Activated CD4-positive, CD25-positive, alpha-beta regulatory T cell treated with anti-CD3 and anti-CD28 coated beads, Interleukin-2, amount 50 U/mL, for 24 hours (primary cell): ENCODE measurements around the gene ZNF397.
"Not testable (repeated sequence)": the region's sequence is repeated elsewhere in the genome, so short reads cannot be mapped to it uniquely, and the experiment has no call there.

Experiments used
- ATAC-seq, 2 donors: fragments of 150-1000 bp; cut with Tn5 transposase; one replicate each; pipeline ENCODE4 v1.10.0; 2021; ENCODE audit warnings: mild to moderate bottlenecking in 1 of 2, moderate library complexity in 1 of 2

ZNF397 gene

GRCh38 chr18:35240664-35241447 lies at the start of gene ZNF397:
Gene ZNF397 (plus strand): TSS chr18:35241034. CDS start chr18:35242471, 1,437 bp downstream.
- peak; percentile 99 for ATAC-seq

GRCh38 chr18:35191698-35192025 lies 49.2 kb upstream of the ZNF397 start:
- ATAC-seq: no peak

- no peak for ATAC-seq
These were observed 48.4 kb upstream of the ZNF397 start for GRCh38 chr18:35192415-35192814.

- no peak for ATAC-seq
These were observed 47.5 kb upstream of the ZNF397 start for GRCh38 chr18:35193316-35193715.

- no peak for ATAC-seq
These were observed 43.5 kb upstream of the ZNF397 start for GRCh38 chr18:35197296-35197695.

GRCh38 chr18:35201256-35201931 lies 39.4 kb upstream of the ZNF397 start:
- no peak for ATAC-seq

- ATAC-seq: no peak
These were observed 37.8 kb upstream of the ZNF397 start for GRCh38 chr18:35203067-35203466.

GRCh38 chr18:35205199-35205712 lies 35.6 kb upstream of the ZNF397 start:
- no peak for ATAC-seq

GRCh38 chr18:35205746-35206458 lies 34.9 kb upstream of the ZNF397 start:
- ATAC-seq: not testable (repeated sequence)

- no peak for ATAC-seq
These were observed 25.8 kb upstream of the ZNF397 start for GRCh38 chr18:35215026-35215425.

GRCh38 chr18:35216611-35217010 lies 24.2 kb upstream of the ZNF397 start:
- not testable (repeated sequence) for ATAC-seq

- not testable (repeated sequence) for ATAC-seq
These were observed 21.5 kb upstream of the ZNF397 start for GRCh38 chr18:35219331-35219730.

- ATAC-seq: no peak
These were observed 20.4 kb upstream of the ZNF397 start for GRCh38 chr18:35220424-35220823.

- ATAC-seq: no peak
These were observed 17.0 kb upstream of the ZNF397 start for GRCh38 chr18:35223797-35224196.

GRCh38 chr18:35227254-35227653 lies 13.6 kb upstream of the ZNF397 start:
- no peak for ATAC-seq

GRCh38 chr18:35231052-35231451 lies 9.8 kb upstream of the ZNF397 start:
- ATAC-seq: peak; percentile 82 to 87

GRCh38 chr18:35236571-35237363 lies 4.1 kb upstream of the ZNF397 start:
- ATAC-seq: no peak

GRCh38 chr18:35239314-35239713 lies 1.5 kb upstream of the ZNF397 start:
- no peak for ATAC-seq

GRCh38 chr18:35241448-35241804 lies 592 bp downstream of the ZNF397 start:
- ATAC-seq: no peak

- ATAC-seq: no peak
These were observed 1.6 kb downstream of the ZNF397 start for GRCh38 chr18:35242426-35242825.

- no peak for ATAC-seq
These were observed 3.8 kb downstream of the ZNF397 start for GRCh38 chr18:35244671-35245070.

- ATAC-seq: no peak
These were observed 5.0 kb downstream of the ZNF397 start for GRCh38 chr18:35245719-35246317.
